Measurements from ENCODE around the gene C12orf56. TPM values are rescaled to one million over a fixed set of nuclear protein-coding genes. Genes with fewer than 3 reads are reported as not detected.

Gene C12orf56
- total and polyA plus RNA-seq, 2 donors (not counting 3 experiments of a cell fraction or from before 2014, with no cell fraction given): 0.06 TPM; not detected in 1

DNA sequence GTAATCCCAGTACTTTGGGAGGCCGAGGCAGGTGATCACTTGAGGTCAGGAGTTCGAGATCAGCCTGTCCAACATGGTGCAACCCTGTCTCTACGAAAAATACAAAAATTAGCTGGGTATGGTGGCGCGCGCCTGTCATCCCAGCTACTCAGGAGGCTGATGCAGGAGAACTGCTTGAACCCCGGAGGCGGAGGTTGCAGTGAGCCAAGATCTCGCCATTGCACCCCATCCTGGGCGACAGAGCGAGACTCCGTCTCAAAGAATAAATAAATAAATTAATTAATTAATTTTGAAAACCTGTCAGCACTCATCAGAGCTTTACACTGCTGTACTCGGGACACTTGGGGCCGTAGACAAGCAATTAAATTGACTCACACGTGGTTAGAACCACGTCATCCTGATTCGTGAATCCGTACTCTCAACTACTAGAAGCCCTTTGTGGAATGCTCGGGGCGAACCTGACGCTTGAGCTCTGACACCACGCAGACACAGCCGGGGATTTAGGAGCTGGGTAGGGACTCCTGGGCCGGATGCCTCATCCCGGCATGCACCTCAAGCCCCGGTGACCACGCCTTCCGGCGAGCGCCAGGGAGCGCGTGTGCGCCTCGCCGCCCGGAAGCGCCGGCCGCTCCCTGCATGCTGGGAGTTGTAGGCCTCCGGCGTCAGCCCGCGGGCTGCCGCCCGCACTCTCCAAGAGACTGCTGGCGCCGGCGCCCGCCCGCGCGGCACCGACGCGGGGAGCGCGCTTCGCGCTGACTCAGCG lies 13.3 kb upstream of the C12orf56 start, which contains the start of gene XPOT:
Gene XPOT (plus strand): TSS at position 686 of the 763 bp plus-strand sequence. CDS start 5,644 bp downstream, outside the sequence.
- dilution Hi-C loops (cut with MboI; ENCODE audit: extremely low pct_ligation_motif_present, low sequenced_read_pairs) (no loop called here), intact Hi-C loops (cut with micrococcal nuclease) (loop anchor here (1.0 to 2.0 kb wide), 3 partner anchors 9 to 181 kb away; partner anchors contain the start of genes KICS2 and TBK1)
- POLR2A ChIA-PET: interaction anchor here (1.0 kb wide), 1 partner anchor 8 kb away, joined by 3 read pairs; no protein-coding TSS in a partner anchor
- no peaks in the 10 kb centered on the region for H4K20me1 ChIP-seq (replicated peaks; ENCODE audit: control insufficient read depth, extremely low read depth, insufficient read depth, low read length)
- H3K4me3 ChIP-seq (replicated peaks in 1 of 3; ENCODE audit: insufficient read depth in 1 of 3, low read depth in 1 of 3, low read length in 3 of 3): peak within 1 kb of the TSS; percentile 55 to 100 (median 78)
- FAIRE-seq (peak; percentile 87), DNase-seq (ENCODE audit: low read depth, low spot score) (peak; percentile 97)
- no peaks in the 10 kb centered on the region for H3K9me3 ChIP-seq (replicated peaks; ENCODE audit: control insufficient read depth, insufficient read depth, low read length)
- H3K9ac ChIP-seq (replicated peaks; ENCODE audit: extremely low read depth, insufficient read depth, low read length): peak within 1 kb of the TSS; percentile 96
- peak within 1 kb of the TSS; percentile 89 for H3K27ac ChIP-seq (ENCODE audit: insufficient read depth, low read depth, low read length)
- H3K9me1 ChIP-seq (replicated peaks; ENCODE audit: control insufficient read depth, extremely low read depth, insufficient read depth, low read length): no peaks in the 10 kb centered on the region
- H3K79me2 ChIP-seq (ENCODE audit: control insufficient read depth, insufficient read depth, low read length): peaks cover 40% of the 10 kb centered on the region
- TF ChIP-seq POLR2A (IDR thresholded peaks at IDR 0.05; ENCODE audit: low read depth, low read length) (peak; percentile 97), MYC (IDR thresholded peaks at IDR 0.05; ENCODE audit: low read depth, low read length) (peak; percentile 56), EZH2 (IDR thresholded peaks at IDR 0.05; ENCODE audit: borderline replicate concordance, low read depth, low read length, severe bottlenecking) (no peak), POLR2AphosphoS5 (IDR thresholded peaks at IDR 0.05; ENCODE audit: insufficient read depth, low read depth, low read length) (peak; percentile 96)
- TF ChIP-seq, protein P1, sequence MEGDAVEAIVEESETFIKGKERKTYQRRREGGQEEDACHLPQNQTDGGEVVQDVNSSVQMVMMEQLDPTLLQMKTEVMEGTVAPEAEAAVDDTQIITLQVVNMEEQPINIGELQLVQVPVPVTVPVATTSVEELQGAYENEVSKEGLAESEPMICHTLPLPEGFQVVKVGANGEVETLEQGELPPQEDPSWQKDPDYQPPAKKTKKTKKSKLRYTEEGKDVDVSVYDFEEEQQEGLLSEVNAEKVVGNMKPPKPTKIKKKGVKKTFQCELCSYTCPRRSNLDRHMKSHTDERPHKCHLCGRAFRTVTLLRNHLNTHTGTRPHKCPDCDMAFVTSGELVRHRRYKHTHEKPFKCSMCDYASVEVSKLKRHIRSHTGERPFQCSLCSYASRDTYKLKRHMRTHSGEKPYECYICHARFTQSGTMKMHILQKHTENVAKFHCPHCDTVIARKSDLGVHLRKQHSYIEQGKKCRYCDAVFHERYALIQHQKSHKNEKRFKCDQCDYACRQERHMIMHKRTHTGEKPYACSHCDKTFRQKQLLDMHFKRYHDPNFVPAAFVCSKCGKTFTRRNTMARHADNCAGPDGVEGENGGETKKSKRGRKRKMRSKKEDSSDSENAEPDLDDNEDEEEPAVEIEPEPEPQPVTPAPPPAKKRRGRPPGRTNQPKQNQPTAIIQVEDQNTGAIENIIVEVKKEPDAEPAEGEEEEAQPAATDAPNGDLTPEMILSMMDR (IDR thresholded peaks at IDR 0.05; ENCODE audit: extremely low read depth in 1 of 2, insufficient read depth in 1 of 2, low read depth in 1 of 2, low read length in 2 of 2): peak in 1 of 2 donors; percentile 16
- TF ChIP-seq, protein P2, sequence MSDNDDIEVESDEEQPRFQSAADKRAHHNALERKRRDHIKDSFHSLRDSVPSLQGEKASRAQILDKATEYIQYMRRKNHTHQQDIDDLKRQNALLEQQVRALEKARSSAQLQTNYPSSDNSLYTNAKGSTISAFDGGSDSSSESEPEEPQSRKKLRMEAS (IDR thresholded peaks at IDR 0.05; ENCODE audit: insufficient read depth, insufficient read length): peak; percentile 74
- peak within 1 kb of the TSS; percentile 91 for H2AFZ ChIP-seq (ENCODE audit: low read depth, low read length)
- CTCF ChIA-PET: interaction anchor here (0.7 to 1.1 kb wide), 2 partner anchors 8 to 10 kb away, joined by 5 to 7 read pairs; no protein-coding TSS in a partner anchor
- H3K36me3 ChIP-seq (ENCODE audit: control insufficient read depth in 2 of 2, extremely low read depth in 1 of 2, insufficient read depth in 2 of 2, low read length in 2 of 2): no peaks in the 10 kb centered on the region
- H3K27me3 ChIP-seq (ENCODE audit: control insufficient read depth in 2 of 2, insufficient read depth in 2 of 2, low read length in 2 of 2): no peaks in the 10 kb centered on the region
- TSS peak; percentile 93 for BruUV-seq (replicated peaks)
- H3K4me1 ChIP-seq (ENCODE audit: control insufficient read depth, extremely low read depth, insufficient read depth, low read length): peaks cover 10% of the 10 kb centered on the region
- peak within 1 kb of the TSS; percentile 66 for H3K4me2 ChIP-seq (ENCODE audit: insufficient read depth, low read length)
